Endothelial cell (in vitro differentiated cells): ENCODE results near the gene KRCC1. TPM values are rescaled to one million over a fixed set of nuclear protein-coding genes. Genes with fewer than 3 reads are reported as not detected.
"Not testable (repeated sequence)": the region's sequence is repeated elsewhere in the genome, so short reads cannot be mapped to it uniquely, and the experiment has no call there.

Experiments
- DNase-seq: peaks from one replicate; pipeline ENCODE4 v3.0.0; 2021; ENCODE audit warnings: low spot score
- H3K27ac Mint-ChIP-seq: one replicate; pipeline ENCODE4 v1.8.0; 2021; ENCODE audit warnings: mixed read lengths, inconsistent platforms; ENCODE audit not compliant: unreplicated experiment
- H3K27me3 Mint-ChIP-seq: one replicate; pipeline ENCODE4 v1.8.0; 2021; ENCODE audit warnings: mild to moderate bottlenecking, moderate library complexity, mixed read lengths, inconsistent platforms; ENCODE audit not compliant: unreplicated experiment
- H3K36me3 Mint-ChIP-seq: one replicate; pipeline ENCODE4 v1.8.0; 2021; ENCODE audit warnings: mild to moderate bottlenecking, low read depth, mixed read lengths, inconsistent platforms; ENCODE audit not compliant: unreplicated experiment
- H3K4me1 Mint-ChIP-seq: one replicate; pipeline ENCODE4 v1.8.0; 2021; ENCODE audit warnings: mild to moderate bottlenecking, mixed read lengths, inconsistent platforms; ENCODE audit not compliant: unreplicated experiment
- H3K4me3 Mint-ChIP-seq: one replicate; pipeline ENCODE4 v1.8.0; 2021; ENCODE audit warnings: mild to moderate bottlenecking, mixed read lengths, inconsistent platforms; ENCODE audit not compliant: unreplicated experiment
- H3K9me3 Mint-ChIP-seq: one replicate; pipeline ENCODE4 v1.8.0; 2021; ENCODE audit warnings: mixed read lengths, inconsistent platforms; ENCODE audit not compliant: unreplicated experiment
- CTCF ChIP-seq: fragments of 200-600 bp; sonication (generic); IDR thresholded peaks from one replicate; pipeline ENCODE4 v1.5.0; 2021; ENCODE audit warnings: antibody characterized with exemption; ENCODE audit not compliant: unreplicated experiment
- total RNA-seq: library from RNA; stranded (reverse); fragmentation: NEBNext Ultra II Directional; extraction: Animal tissue kit (Norgen Biotek cat#: 25700); gene quantifications from one replicate; pipeline ENCODE4 v1.2.1, GENCODE V29; 2021; ENCODE audit not compliant: unreplicated experiment

Gene KRCC1
- total RNA-seq, 1 donor from 2014 or later: 18.0 TPM

DNA sequence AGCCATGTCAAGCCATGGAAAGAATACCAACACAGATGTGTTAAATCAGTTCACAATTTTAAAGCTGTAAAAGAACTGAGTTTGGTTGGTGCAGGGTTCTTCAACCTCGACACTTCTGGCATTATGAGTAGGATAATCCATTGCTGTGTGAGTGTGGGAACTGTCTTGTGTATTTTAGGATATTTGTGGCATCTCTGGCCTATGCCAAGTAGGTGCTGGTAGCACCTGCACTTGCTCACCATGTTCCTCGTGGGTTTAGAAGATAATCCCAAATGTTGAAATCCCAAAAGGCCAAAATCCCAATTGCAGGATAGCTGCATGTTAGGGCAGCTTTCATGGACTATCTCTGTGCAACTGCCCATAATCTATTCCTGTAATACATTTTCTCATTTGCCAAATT lies 3.8 kb downstream of the KRCC1 start:
- H3K4me1 Mint-ChIP-seq: peaks cover 26% of the 10 kb centered on the region
- H3K4me3 Mint-ChIP-seq: no peak overlapping the region
- H3K27ac Mint-ChIP-seq: no peak overlapping the region
- H3K9me3 Mint-ChIP-seq: no peaks in the 10 kb centered on the region
- no peak for TF ChIP-seq CTCF
- peaks cover 6% of the 10 kb centered on the region for H3K36me3 Mint-ChIP-seq
- H3K27me3 Mint-ChIP-seq: peaks cover 11% of the 10 kb centered on the region
- DNase-seq: no peak

GRCh38 chr2:88049622-88050021 lies 6.0 kb downstream of the KRCC1 start:
- no peaks in the 10 kb centered on the region for H3K27me3 Mint-ChIP-seq
- H3K4me1 Mint-ChIP-seq: peaks cover 13% of the 10 kb centered on the region
- H3K27ac Mint-ChIP-seq: no peak overlapping the region
- no peak for DNase-seq
- peaks cover under 1% of the 10 kb centered on the region for H3K36me3 Mint-ChIP-seq
- no peaks in the 10 kb centered on the region for H3K9me3 Mint-ChIP-seq
- no peak overlapping the region for H3K4me3 Mint-ChIP-seq
- no peak for TF ChIP-seq CTCF

DNA sequence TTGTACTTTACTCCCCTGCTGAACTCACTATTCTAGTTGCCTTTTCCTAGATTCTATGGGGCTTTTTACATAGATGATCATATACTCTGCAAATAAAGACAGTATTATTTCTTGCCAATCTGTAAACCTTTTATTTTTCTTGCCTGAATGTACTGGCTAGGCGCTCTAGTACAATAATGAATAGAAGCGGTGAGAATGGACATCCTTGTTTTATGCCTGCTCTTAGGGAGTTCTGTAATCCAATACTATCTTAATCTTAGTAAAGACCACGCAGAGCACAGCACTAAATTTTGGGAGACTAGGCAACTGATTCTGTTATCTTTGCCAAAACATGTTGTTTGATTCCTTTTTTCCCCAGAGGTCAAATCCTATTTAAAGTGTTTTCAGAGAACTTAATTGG lies 7.0 kb downstream of the KRCC1 start:
- DNase-seq: no peak
- Mint-ChIP-seq H3K36me3 (no peaks in the 10 kb centered on the region), H3K4me3 (no peak overlapping the region), H3K4me1 (peaks cover 4% of the 10 kb centered on the region), H3K27ac (no peak overlapping the region), H3K27me3 (no peaks in the 10 kb centered on the region), H3K9me3 (no peaks in the 10 kb centered on the region)
- TF ChIP-seq CTCF: no peak

DNA sequence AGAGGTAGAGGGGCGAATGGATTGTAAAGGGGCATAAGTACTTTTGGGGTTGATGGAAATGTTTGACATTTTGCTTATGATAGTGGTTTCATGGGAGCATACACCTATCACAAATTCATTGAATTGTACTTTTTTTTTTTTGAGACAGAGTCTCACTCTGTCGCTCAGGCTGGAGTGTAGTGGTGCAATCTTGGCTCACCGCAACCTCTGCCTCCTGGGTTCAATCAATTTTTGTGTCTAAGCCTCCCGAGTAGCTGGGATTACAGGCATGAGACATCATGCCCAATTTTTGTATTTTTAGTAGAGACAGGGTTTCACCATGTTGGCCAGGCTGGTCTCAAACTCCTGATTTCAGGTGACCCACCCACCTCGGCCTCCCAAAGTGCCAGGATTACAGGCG lies 10.0 kb downstream of the KRCC1 start:
- H3K4me3 Mint-ChIP-seq, H3K9me3 Mint-ChIP-seq, H3K36me3 Mint-ChIP-seq, DNase-seq, H3K27me3 Mint-ChIP-seq, H3K27ac Mint-ChIP-seq: not testable (repeated sequence)
- peaks cover 12% of the 10 kb centered on the region for H3K4me1 Mint-ChIP-seq

GRCh38 chr2:88042476-88042875 lies 13.1 kb downstream of the KRCC1 start:
- H3K36me3 Mint-ChIP-seq: no peaks in the 10 kb centered on the region
- no peak overlapping the region for H3K4me3 Mint-ChIP-seq
- no peaks in the 10 kb centered on the region for H3K9me3 Mint-ChIP-seq
- DNase-seq: no peak
- no peaks in the 10 kb centered on the region for H3K27me3 Mint-ChIP-seq
- no peak overlapping the region for H3K27ac Mint-ChIP-seq
- no peak for TF ChIP-seq CTCF
- H3K4me1 Mint-ChIP-seq: peaks cover 12% of the 10 kb centered on the region
